Measurements from ENCODE around the gene RASGRP1. TPM values are rescaled to one million over a fixed set of nuclear protein-coding genes. Genes with fewer than 3 reads are reported as not detected.

The RASGRP1 gene
- total RNA-seq, 1 experiment from 2014 or later: 0.39 TPM

- TF ChIP-seq EZH2 (IDR thresholded peaks at IDR 0.05; ENCODE audit: low read depth) (no peak), CTCF (conservative IDR thresholded peaks at IDR 0.05) (no peak)
- Histone ChIP-seq H3K79me2 (ENCODE audit: low read depth) (no peaks in the 10 kb centered on the region), H4K20me1 (ENCODE audit: insufficient read depth) (no peaks in the 10 kb centered on the region), H3F3A (ENCODE audit: insufficient read depth, low read depth) (no peaks in the 10 kb centered on the region), H3K4me1 (replicated peaks; ENCODE audit: insufficient read depth) (no peaks in the 10 kb centered on the region), H3K4me2 (no peak overlapping the region), H3K9me3 (ENCODE audit: insufficient read depth, low read depth) (no peaks in the 10 kb centered on the region), H3K4me3 (no peak overlapping the region), H3K27me3 (ENCODE audit: insufficient read depth, low read depth) (no peaks in the 10 kb centered on the region), H2AFZ (no peak overlapping the region), H3K27ac (no peak overlapping the region), H3K9me2 (ENCODE audit: insufficient read depth) (no peaks in the 10 kb centered on the region), H3K36me3 (ENCODE audit: low read depth) (no peaks in the 10 kb centered on the region)
- ChIA-PET POLR2A (ENCODE audit: unreplicated experiment) (no interaction called here), CTCF (interaction anchor here (1.5 kb wide), 1 partner anchor 14 kb away, joined by 3 read pairs; no protein-coding TSS in a partner anchor)
- BruUV-seq (replicated peaks): no TSS peak
- no peak for DNase-seq
- intact Hi-C loops (cut with micrococcal nuclease; ENCODE audit: unreplicated experiment): no loop called here
These were observed 12.9 kb upstream of the RASGRP1 start for GRCh38 chr15:38577424-38577987.

GRCh38 chr15:38576837-38577236 lies 12.2 kb upstream of the RASGRP1 start:
- no peak for TF ChIP-seq CTCF (conservative IDR thresholded peaks at IDR 0.05)
- TF ChIP-seq EZH2 (IDR thresholded peaks at IDR 0.05; ENCODE audit: low read depth): no peak
- Histone ChIP-seq H3K79me2 (ENCODE audit: low read depth) (no peaks in the 10 kb centered on the region), H3K36me3 (ENCODE audit: low read depth) (no peaks in the 10 kb centered on the region), H3K27ac (no peak overlapping the region), H3K9me3 (ENCODE audit: insufficient read depth, low read depth) (no peaks in the 10 kb centered on the region), H3K27me3 (ENCODE audit: insufficient read depth, low read depth) (no peaks in the 10 kb centered on the region), H3K4me1 (replicated peaks; ENCODE audit: insufficient read depth) (no peaks in the 10 kb centered on the region), H2AFZ (no peak overlapping the region), H4K20me1 (ENCODE audit: insufficient read depth) (no peaks in the 10 kb centered on the region), H3K4me2 (no peak overlapping the region), H3K4me3 (no peak overlapping the region), H3K9me2 (ENCODE audit: insufficient read depth) (no peaks in the 10 kb centered on the region), H3F3A (ENCODE audit: insufficient read depth, low read depth) (no peaks in the 10 kb centered on the region)
- intact Hi-C loops (cut with micrococcal nuclease; ENCODE audit: unreplicated experiment): no loop called here
- DNase-seq: no peak
- ChIA-PET CTCF (no interaction called here), POLR2A (ENCODE audit: unreplicated experiment) (no interaction called here)
- no TSS peak for BruUV-seq (replicated peaks)

- Histone ChIP-seq H2AFZ (no peak overlapping the region), H3K79me2 (ENCODE audit: low read depth) (no peaks in the 10 kb centered on the region), H3K27me3 (ENCODE audit: insufficient read depth, low read depth) (no peaks in the 10 kb centered on the region), H3K9me3 (ENCODE audit: insufficient read depth, low read depth) (no peaks in the 10 kb centered on the region), H3F3A (ENCODE audit: insufficient read depth, low read depth) (no peaks in the 10 kb centered on the region), H3K4me3 (no peak overlapping the region), H3K4me1 (replicated peaks; ENCODE audit: insufficient read depth) (no peaks in the 10 kb centered on the region), H3K9me2 (ENCODE audit: insufficient read depth) (no peaks in the 10 kb centered on the region), H3K4me2 (no peak overlapping the region), H4K20me1 (ENCODE audit: insufficient read depth) (no peaks in the 10 kb centered on the region), H3K36me3 (ENCODE audit: low read depth) (no peaks in the 10 kb centered on the region), H3K27ac (no peak overlapping the region)
- intact Hi-C loops (cut with micrococcal nuclease; ENCODE audit: unreplicated experiment): no loop called here
- no peak for TF ChIP-seq CTCF (conservative IDR thresholded peaks at IDR 0.05)
- TF ChIP-seq EZH2 (IDR thresholded peaks at IDR 0.05; ENCODE audit: low read depth): no peak
- ChIA-PET CTCF (interaction anchor here (0.6 kb wide), 1 partner anchor 91 kb away, joined by 4 read pairs; no protein-coding TSS in a partner anchor), POLR2A (ENCODE audit: unreplicated experiment) (no interaction called here)
- DNase-seq: no peak
- BruUV-seq (replicated peaks): no TSS peak
These were observed 11.6 kb upstream of the RASGRP1 start for GRCh38 chr15:38576261-38576660.

All from PC-9 (cell line).